HG03108 (cell line): Measurements from ENCODE around the gene TMED10.
"Not testable (repeated sequence)": the region's sequence is repeated elsewhere in the genome, so short reads cannot be mapped to it uniquely, and the experiment has no call there.

Source experiments
- ATAC-seq: cut with Tn5 transposase; IDR thresholded peaks from one replicate; pipeline ENCODE4 v1.9.1; 2021; ENCODE audit warnings: moderate library complexity; ENCODE audit not compliant: unreplicated experiment

TMED10 gene

DNA sequence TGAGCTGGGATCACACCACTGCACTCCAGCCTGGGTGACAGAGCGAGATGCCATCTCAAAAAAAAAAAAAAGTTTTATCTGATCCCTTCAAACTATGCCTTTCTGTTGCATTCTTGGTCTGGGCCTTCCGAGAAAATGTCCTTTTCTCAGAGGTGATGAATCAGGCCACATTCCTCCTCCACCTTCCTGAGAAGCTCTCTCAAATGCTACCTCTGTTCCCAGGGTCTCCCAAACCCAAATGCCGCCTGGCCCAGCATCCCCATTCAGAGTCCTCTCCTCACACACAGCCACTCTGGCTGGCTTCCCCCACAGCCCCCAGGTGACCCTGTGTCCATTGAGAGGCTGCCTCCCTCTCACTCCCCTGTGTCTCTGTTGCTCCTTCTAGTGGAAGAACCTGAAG, 19.7 kb upstream of the TMED10 start:
- ATAC-seq, result no peak

DNA sequence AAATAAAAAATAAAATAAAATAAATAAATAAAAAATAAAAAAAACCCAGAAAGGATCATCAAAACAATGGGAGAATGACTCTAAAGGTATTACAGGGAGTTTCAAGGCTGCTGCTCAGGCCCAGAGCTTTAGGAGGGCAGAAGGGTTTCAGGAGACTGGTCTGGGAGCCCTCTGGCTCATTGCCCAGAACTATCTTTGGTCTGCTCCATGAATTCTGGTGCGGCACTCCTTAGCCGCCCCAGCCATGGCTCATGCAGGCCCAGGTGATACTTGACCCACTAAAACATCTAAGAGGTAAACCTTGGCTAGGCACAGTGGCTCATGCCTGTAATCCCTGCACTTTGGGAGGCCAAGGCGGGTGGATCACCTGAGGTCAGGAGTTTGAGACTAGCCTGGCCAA, 14.7 kb upstream of the TMED10 start:
- no peak for ATAC-seq

DNA sequence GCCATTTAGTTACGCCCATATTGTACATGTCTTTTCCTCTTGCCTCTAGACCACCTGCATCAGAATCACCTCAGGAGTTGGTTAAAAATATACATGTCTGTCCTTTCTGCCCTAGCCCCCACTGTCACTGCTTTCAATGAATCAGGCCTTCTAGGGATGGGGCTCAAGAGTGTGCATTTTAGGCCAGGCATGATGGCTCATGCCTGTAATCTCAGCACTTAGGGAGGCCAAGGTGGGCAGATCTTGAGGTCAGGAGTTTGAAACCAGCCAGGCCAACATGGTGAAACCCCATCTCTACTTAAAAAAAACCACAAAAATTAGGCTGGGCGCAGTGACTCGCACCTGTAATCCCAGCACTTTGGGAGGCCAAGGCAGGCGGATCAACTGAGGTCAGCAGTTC, 13.6 kb upstream of the TMED10 start:
- ATAC-seq, result no peak

DNA sequence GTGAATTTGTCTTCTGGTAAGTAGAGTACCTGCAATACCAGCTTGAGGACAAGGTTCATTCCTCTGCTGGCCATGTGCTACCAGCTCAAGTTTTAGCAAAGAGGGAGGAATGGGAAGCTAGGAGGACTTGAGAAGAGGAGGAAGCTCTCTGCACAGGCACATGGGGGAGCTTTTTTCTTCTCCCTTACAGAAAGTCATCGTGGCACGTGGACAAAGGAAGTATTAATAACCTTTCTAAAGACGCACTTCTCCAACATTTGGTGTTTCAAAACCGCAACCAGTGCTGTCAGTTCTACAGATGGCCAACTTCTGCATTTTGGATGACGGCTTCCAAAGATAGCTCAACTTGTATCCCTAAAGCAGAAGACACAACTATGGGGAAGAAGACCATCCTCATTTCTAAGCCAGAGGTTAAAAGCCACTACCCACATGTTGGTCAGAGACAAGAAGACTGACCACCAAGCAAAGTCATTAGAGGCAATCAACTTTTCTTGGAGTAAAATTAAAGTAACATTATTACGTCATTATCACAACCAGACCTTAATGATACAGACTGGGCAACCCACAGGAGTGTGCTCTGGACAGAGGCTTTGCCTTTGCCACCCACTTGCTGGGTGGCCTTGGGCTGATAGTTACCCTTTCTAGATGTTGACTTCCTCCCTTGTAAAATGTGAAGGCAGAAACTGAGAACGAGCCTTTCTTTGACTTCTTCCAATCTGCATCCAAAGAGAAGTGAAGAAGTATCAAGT, 12.3 kb upstream of the TMED10 start:
- ATAC-seq, result no peak

DNA sequence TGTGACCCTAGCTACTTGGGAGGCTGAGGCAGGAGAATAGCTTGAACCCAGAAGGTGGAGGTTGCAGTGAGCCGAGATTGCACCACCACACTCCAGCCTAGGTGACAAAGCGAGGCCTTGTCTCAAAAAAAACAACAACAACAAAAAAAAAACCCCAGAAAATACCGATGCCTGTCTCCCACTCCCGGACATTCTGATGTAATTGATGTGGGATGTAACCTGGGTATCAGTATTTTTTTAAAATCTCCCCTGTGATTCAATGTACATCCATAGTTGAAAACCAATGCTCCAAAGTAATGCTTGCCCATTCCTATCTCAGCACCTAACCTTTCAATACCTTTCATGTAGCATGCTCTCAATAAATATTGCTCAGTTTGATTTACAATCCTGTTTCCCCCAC, 11.7 kb upstream of the TMED10 start:
- ATAC-seq, result no peak

DNA sequence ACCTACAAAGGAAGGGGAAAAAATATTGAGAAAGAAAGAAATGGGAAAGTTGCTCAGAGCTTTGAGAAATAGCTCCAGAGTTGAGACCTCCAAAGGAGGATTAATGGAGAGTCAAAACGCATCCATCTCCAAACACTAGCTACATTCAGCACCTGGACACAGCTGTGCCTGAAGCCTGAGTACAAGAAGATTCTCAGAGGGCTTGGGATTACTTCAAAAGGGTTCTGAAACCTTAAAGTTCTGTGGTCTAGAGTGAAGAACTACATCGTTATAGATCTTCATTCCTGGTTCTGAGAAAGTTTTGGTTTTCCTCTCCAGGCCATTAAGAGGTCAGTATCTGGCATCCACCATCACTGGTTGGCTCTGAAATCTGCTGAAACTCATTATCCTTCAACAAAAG, 10.5 kb upstream of the TMED10 start:
- no peak for ATAC-seq

DNA sequence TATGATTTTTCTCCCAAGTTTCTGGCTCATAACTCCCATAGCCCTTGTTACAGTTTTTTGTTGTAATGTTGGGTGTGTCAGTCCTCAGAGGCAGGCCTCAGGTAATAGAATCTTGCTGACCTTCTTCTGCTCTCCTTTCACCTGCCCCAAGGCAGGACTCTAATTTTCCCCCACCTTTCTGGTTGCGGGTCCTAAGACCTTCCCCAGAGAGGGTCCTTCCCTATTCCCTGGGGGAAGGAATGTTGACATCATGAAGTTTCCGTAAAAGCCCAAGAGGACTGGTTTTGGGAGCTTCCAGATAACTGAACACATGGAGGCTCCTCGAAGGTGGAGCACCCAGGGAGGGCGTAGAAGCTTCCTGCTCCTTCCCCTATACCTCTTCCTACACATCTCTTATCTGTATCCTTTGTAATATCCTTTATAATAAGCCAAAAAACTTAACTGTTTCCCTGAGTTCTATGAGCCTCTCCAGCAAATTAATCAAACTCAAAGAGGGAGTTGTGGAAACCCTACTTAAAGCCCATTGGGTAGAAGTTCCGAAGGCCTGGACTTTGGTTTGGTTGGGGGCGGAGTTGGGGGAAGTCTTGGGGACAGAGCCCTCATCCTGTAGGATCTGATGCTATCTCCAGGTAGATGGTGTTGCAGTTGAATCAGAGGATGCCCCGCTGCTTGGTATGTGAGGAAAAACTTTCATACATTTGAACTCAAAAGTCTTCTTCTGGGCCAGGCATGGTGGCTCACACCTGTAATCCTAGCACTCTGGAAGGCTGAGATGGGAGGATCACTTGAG, 9.0 kb upstream of the TMED10 start:
- no peak for ATAC-seq

DNA sequence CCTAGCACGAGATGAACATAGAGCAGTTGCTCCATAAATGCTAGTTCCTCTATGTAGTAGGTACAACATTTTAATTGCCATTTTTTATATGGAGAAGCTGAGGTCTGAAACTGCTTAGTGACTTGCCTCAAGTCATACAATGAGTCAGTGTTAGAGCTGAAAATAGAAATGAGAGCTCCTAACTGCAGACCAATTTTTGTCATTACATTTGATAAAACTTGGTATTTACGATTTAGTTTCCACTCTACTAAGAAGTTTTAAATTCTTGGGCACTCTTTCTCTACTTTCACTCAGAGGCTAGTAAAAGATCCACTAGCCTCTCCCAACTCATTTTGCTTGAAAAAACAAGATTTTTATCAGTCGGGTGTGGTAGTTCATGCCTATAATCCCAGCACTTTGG, 8.1 kb upstream of the TMED10 start:
- ATAC-seq, result no peak

DNA sequence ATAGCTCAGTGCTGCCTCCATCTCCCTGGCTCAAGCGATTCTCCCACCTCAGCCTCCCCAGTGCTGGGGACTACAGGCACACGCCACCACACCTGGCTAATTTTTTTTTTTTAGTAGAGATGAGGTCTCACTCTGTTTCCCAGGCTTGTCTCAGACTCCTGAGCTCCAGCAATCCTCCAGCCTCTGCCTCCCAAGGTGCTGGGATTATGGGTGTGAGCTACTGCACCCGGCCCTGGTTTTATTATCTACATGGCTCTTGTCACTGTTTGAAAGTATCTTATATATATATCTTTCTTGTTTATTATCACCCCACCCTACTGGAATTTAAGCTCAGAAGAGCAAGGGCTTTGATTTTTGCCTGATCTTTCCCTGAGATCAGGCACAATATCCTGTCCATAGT, 7.6 kb upstream of the TMED10 start:
- no peak for ATAC-seq

DNA sequence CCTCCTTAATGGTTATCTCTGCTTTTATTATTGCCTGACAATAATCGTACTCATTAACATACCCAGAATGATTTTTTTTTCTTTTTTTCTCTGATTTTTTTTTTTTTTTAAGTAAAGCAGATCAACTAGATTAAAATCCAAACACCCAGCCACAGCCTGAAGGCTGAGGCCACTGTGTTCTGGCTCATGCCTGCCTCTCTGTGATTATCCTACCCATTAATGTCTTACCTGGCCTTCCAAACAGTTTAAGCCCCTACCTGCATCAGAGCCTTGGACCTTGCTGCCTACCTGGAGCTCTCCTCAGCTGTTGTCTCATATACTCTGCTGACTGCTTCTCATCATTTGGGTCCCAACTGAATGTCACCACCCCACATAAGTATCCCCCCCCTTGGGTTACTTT, 6.8 kb upstream of the TMED10 start:
- ATAC-seq, result no peak

DNA sequence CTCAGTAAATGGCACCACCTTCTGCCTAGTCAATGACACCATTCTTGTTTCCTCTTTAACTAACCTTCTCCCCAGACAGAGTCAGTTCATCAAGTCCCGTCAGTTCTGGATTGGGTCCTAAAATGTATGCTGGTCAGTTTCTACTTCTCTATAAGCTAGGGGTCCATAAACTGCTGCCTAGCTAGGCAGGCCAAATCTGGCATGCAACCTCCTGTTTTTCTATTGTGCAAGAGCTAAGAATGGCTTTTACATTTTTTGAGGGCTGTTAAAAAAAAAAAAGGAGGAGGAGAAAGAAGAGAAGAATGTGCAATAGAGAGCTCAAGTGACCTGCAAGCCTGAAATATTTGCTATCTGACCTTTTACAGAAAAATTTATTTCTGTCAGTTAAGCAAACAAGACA, 6.4 kb upstream of the TMED10 start:
- ATAC-seq, result no peak

DNA sequence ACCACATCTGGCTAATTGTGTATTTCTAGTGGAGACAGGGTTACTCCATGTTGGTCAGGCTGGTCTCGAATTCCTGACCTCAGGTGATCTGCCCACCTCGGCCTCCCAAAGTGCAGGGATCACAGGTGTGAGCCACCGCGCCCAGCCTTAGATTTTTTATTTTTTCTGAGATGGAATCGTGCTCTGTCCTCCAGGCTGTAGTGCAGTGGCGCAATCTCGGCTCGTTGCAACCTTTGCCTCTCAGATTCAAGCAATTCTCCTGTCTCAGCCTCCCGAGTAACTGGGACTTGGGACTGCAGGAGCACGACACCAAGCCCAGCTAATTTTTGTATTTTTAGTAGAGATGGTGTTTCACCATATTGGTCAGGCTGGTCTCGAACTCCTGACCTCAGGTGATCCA, 5.8 kb upstream of the TMED10 start:
- not testable (repeated sequence) for ATAC-seq

DNA sequence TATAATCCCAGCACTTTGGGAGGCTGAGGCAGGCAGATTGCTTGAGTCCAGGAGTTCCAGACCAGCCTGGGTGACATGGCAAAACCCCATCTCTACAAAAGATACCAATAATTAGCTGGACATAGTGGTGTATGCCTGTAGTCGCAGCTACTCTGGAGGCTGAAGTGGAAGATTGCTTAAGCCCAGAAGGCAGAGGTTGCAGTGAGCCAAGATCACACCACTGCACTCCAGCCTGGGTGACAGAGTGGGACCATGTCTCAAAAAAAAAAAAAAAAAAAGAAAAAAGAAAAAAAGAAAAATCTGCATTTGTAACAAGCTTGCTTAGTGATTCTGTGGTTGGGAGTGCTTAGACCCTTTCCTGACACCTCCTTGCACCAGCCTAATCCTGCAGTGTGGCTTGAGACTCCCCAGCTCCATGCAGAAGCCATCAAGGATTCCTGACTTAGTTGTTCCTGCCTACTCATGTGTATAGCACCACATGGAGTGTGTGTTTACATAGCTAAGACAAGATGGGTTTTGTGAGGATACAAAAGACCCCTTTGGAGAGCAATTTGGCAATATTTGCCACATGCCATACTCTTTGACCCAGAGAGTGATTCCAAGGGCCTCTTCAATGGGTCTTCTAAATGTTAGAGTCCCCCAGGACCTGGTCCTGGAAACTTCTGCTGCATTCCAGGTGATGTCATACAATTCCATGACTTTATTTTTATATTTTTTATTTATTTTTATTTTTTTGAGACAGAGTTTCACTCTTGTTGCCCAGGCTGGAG, 5.1 kb upstream of the TMED10 start:
- no peak for ATAC-seq

DNA sequence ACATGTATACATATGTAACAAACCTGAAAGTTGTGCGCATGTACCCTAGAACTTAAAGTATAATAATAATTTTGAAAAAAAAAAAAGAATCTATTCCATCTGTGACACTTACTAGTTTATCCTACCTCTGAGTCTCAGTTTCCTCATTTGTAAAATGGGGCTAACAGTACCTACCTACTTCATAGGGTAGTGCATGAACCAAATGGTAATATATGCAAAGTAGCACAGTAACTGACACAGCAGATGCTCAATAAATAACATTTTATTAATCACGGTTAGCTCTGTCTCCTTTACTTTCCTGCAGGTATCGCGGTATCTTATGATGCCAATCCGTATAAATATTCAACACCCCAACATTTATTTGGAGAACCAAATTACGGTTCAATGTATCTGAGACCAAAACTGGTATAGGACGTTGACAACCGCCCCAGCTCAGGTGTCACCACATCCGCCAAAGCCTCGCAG, 703 bp downstream of the TMED10 start:
- no peak for ATAC-seq

DNA sequence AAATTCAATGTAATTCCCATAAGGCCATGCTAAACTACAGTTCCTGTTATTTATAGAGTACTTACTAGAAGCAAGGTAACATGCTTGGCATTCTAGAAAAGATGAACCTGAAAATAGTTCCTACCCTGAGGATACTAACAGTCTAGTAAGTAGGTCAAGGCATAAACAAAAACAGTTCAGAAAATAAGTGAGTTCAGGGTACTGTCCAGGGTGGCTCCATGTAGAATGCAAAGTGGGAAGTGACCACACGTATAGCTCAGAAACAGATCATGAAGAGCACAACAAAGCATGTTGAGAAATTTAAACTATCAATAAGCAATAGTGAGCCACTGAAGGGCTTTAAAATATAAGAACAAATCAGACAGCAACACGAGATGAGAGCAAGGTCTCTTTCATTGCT, 2.3 kb downstream of the TMED10 start:
- no peak for ATAC-seq

DNA sequence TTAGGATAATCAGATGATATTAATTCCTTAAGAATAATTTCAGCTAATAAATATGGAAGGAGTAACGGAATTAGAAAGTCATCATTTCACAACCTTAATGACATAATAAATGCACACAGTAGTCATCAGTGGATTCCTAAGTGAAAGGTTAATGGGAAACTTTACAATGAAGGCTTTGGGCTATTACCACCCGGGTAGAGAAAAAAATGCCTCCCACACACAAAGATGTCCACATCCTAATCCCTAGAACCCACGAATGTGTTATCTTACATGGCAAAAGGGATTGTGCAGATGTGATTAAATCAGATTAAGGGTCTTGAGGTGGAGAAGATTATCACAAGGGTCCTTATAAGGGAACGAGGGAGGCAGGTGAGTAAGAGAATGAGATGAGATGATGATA, 5.6 kb downstream of the TMED10 start:
- ATAC-seq, result no peak

DNA sequence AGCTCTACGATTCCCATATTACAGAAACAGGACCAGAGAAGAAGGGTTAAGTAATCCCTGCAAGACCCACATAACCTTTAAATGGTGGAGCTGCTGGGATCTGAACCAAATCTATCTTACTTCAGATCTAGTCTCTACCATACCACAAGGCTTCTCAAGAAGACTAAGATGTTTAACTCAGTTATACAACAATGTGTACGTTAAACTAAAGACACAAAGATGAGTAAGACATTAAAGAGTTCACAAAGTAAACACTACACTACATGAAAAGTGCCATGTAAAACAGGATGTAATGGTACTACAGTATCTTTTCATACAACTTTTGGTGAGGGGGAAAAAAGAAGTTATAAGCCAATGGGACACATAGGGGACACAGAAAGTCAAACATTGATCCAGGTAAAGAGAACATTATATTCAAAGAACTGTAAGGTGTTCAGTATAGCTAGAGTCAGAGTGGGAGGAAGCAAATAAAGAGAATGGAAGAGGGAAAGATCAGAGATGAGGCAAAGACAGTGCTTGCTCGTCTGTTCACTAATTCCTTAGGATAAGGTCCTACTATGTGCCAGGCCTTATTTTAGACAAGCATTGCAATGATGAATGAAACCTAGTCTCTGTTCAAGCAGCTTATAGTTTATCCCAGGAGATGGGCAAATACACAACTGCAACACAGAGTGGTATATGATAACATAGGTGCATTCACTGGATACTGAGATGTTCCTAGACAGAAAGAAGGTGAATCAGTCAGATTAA, 7.7 kb downstream of the TMED10 start:
- no peak for ATAC-seq

DNA sequence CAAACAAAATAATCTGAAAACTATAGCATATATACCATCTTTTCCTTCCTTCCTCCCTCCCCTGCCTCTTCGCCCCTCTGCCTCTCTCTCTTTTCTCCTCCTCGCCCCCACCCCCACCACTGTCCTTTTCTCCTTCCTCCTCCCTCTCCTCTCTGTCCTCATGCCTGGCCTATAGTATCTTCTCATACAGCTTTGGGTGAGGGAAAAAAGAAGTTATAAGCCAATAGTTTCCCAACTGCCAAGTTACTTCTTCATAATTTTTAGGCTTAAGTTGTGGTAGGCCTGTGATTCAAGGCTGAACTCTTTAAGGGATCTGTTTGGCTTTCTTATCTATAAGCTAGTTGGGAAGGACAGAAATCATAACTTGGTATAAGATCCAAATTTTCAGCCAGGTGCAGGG, 9.1 kb downstream of the TMED10 start:
- no peak for ATAC-seq

DNA sequence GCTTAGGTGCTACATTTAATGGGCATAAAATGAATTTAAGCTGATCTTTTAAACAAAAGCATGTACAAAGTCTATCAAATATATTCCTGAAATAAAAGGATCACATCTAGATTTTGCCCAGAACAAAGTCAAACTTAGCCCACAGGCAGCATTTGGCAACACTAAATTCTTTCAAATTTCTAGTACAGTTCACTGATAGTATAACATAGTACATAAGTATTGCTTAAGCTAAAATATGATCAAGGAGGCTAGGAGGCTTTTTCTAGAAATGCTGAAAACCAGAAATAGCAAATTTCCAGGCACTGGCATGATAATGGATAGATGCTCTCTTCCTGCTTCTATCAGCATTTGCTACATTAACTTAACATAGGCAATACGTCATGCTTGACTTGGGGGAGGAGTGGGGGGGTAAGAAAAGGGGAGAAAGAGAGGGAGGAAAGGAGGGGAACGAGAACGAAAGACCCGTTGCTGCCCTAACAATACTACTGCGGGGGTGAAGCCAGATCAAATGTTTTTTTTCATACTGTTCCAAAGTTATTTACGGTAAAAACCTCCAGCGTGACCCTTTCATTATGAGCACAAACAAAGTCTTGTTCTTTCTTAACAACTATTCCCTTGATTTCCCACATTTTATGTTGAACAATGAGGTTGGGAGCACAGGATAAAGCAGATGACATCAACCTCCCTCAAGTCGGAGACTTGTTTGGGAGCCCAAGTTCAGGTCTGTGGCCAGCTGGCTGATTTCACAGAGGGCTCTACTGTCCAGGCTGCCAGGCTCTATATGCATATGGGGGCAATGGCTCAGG, 10.6 kb downstream of the TMED10 start:
- no peak for ATAC-seq

DNA sequence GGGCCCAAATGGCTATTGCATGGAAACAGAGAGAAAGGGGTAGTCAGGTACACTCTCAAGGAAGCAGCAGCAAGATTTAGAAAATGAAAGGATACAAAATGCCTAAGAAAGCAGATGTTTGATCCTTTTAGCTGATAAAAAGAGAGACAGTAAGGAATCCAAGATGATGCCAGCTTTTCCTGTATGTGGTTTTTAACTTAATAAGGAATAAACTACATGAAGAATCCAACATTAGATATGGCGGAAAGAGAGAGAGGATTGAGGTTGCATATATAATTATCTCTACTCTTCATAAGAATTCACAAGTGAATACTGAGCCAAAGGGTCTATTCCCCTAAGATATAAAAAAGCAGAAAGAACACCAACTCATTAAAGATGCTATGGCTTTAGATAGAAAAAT, 11.6 kb downstream of the TMED10 start:
- no peak for ATAC-seq
